ENCODE results near the gene STX7.

- TF ChIP-seq CTCF (IDR thresholded peaks at IDR 0.05) = no peak
- no peak for TF ChIP-seq POLR2A (IDR thresholded peaks at IDR 0.05)
These were observed 48.2 kb downstream of the STX7 start for GRCh38 chr6:132464538-132465256.
